PFSK-1 (cell line): ENCODE results near the gene TRIM29.

Source experiments
- FOXP2 ChIP-seq: optimal IDR thresholded peaks from 2 replicates; pipeline ENCODE3; 2011; ENCODE audit warnings: borderline replicate concordance, control low read depth, inconsistent platforms; ENCODE audit not compliant: insufficient read depth; ENCODE audit errors: extremely low read length, extremely low read depth
- POLR2AphosphoS5 ChIP-seq: IDR thresholded peaks from 2 replicates; pipeline ENCODE4 v1.6.1; 2012; ENCODE audit warnings: low read depth, mild to moderate bottlenecking, control low read depth, low read length, moderate library complexity
- SIN3A ChIP-seq: IDR thresholded peaks from 2 replicates; pipeline ENCODE4 v1.6.1; 2012; ENCODE audit warnings: mild to moderate bottlenecking, low read length, moderate library complexity, borderline replicate concordance; ENCODE audit not compliant: insufficient read depth
- TAF1 ChIP-seq: IDR thresholded peaks from 2 replicates; pipeline ENCODE4 v1.6.1; 2012; ENCODE audit warnings: low read length, control low read depth, borderline replicate concordance; ENCODE audit not compliant: insufficient read depth
- TF ChIP-seq, protein P1 (sequence below), 2 experiments: IDR thresholded peaks; 2 replicates each; pipeline versions ENCODE4 v1.6.1 to v1.8.0; 2011 to 2012; ENCODE audit warnings: low read depth in 2 of 2, low read length in 2 of 2, control low read depth in 1 of 2, inconsistent platforms in 1 of 2, mild to moderate bottlenecking in 1 of 2, moderate library complexity in 1 of 2; ENCODE audit not compliant: insufficient read depth in 1 of 2

Gene TRIM29

DNA sequence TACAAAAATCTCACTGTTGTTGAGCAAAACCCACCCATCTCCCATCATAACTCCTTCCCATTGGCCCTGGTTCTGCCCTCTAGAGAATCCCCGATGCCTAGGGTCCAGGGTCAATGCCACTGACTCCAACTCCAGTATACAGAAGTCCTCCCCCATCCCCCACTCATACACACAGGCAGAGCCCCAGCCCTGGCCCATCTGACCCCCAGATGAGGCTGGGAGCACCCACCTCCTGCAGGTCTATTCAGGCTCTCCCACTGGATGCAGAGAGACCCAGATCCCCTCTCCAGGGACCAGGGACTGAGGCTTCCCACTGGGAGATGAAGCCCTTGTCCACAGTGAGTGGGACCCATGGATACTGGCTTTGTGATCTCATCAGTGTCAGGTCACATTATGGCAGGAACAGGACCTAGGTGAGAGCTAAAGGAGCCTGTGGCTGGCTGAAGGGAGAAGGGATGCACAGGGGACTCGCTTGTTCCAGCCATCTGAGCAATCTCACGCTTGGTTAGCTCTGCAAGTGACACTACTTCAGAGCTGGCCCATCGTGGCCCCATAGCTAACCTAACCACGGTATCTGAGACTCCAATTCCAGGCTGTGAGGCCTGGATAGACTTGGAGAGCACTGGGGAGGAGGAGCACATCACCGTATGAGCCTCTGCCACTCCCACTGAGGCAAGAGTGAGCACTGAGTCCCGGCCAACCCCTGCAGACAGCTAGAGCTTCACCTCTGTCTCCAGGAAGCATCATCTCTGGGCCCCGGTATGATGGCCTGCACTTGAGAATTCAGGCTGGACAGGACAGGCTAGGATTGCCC lies 35.7 kb downstream of the TRIM29 start:
- TF ChIP-seq TAF1, result no peak
- TF ChIP-seq POLR2AphosphoS5, result no peak
- TF ChIP-seq SIN3A, result no peak
- no peak for TF ChIP-seq FOXP2
- TF ChIP-seq, protein P1, sequence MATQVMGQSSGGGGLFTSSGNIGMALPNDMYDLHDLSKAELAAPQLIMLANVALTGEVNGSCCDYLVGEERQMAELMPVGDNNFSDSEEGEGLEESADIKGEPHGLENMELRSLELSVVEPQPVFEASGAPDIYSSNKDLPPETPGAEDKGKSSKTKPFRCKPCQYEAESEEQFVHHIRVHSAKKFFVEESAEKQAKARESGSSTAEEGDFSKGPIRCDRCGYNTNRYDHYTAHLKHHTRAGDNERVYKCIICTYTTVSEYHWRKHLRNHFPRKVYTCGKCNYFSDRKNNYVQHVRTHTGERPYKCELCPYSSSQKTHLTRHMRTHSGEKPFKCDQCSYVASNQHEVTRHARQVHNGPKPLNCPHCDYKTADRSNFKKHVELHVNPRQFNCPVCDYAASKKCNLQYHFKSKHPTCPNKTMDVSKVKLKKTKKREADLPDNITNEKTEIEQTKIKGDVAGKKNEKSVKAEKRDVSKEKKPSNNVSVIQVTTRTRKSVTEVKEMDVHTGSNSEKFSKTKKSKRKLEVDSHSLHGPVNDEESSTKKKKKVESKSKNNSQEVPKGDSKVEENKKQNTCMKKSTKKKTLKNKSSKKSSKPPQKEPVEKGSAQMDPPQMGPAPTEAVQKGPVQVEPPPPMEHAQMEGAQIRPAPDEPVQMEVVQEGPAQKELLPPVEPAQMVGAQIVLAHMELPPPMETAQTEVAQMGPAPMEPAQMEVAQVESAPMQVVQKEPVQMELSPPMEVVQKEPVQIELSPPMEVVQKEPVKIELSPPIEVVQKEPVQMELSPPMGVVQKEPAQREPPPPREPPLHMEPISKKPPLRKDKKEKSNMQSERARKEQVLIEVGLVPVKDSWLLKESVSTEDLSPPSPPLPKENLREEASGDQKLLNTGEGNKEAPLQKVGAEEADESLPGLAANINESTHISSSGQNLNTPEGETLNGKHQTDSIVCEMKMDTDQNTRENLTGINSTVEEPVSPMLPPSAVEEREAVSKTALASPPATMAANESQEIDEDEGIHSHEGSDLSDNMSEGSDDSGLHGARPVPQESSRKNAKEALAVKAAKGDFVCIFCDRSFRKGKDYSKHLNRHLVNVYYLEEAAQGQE (IDR thresholded peaks at IDR 0.05; ENCODE audit: insufficient read depth in 1 of 2, low read depth in 2 of 2, low read length in 2 of 2), result no peak

DNA sequence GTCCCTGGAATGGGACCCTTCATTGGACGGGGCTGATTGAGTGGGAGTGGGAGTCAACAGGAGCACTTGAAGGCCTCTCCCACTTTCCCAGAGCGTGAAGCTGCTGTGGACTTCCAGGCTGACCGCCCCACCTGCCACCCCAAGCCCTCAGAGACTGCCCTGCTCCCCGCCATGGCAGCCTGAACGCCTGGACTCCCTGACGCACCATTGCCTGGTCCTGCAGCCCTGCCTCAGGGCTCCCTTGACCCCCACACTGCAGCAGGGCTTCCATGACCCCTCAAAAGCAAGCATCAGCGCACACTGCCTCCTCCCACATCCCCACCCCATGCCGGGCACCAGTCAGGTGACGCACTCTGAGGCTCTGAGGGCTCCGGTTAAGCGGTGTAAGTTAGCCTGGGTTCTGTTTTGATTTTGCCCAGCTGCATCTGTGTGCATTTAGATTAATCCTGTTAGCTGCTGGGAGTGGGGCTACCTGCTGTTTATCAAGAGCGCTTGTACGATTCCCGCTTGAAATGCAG lies 39.4 kb downstream of the TRIM29 start:
- no peak for TF ChIP-seq POLR2AphosphoS5
- no peak for TF ChIP-seq FOXP2
- TF ChIP-seq, protein P1 (IDR thresholded peaks at IDR 0.05; ENCODE audit: insufficient read depth in 1 of 2, low read depth in 2 of 2, low read length in 2 of 2), result no peak
- TF ChIP-seq TAF1, result no peak
- no peak for TF ChIP-seq SIN3A

DNA sequence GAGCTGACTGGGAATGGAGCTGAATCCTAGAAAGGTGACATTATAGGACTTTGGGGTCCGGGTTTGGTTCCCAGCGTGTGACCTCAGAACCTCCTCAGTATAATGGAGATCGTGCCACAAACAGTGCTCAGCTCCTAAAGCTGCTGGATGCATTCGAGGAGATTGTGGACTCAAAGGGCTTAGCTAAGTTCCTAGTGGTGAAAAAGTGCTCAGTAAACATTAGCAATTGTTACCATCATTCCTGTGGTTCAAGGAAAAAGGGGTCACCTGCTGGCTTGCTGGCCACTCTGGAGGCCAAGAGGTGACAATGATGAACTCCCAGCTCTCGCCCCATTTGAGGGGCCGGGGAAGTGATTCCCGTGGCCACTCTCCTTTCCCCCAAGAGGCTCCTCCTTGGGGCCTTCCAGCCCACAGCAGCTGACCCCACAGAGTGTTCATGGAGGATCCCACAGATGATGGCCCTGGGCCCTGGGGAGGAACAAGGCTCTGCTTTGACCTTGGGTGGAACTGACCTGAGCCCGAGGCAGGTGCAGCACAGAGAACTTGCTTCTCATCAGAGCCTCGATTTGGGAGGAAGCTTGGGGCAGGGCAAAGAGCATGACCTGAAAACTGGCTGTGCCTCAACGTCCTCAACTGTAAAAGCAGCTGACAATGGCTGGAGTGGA lies 40.1 kb downstream of the TRIM29 start:
- TF ChIP-seq POLR2AphosphoS5 (no peak), FOXP2 (no peak), SIN3A (no peak), TAF1 (no peak)
- TF ChIP-seq, protein P1 (IDR thresholded peaks at IDR 0.05; ENCODE audit: insufficient read depth in 1 of 2, low read depth in 2 of 2, low read length in 2 of 2), result no peak

DNA sequence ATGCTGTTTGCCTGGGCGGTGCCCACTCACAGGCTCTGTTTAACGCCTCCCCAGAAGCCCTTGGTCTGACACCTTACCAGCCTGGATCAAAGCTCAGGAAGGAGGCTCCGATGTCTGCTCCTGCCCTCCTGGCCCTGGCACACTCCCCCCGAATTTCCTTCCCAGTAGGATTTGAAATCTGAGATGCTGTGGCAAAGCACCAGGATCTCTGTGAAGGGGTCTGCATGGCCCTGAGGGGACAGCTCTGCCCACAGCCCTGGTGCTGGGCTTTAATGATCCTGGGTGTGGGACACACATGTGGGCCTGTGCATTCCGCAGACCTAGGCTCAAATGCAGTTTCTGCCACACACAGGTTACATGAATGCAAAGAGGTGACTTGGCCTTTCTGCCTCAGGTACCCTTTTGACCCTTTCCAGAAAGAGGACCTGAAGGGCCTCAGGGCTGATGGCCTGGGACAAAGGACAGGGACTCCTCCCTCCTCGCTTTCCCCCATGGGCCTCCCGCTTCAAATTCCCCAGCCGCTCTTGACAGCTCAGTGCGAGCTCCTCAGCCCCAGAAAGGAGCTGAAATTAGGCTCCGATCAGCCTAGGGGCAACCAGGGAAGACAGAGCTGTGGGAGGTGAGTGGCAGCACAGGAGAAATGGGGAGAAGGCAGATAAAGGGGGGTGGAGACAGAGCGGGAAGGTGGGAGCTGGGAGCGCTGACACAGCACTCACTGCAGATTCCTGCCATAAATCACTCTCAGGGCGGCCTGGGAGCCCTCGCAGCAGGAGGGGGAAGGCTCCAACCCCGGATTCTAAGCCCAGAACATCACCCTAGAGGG lies 41.3 kb downstream of the TRIM29 start:
- TF ChIP-seq TAF1 (no peak), POLR2AphosphoS5 (no peak), FOXP2 (no peak), SIN3A (no peak)
- TF ChIP-seq, protein P1 (IDR thresholded peaks at IDR 0.05; ENCODE audit: insufficient read depth in 1 of 2, low read depth in 2 of 2, low read length in 2 of 2), result no peak
